K562 (cell line): ENCODE data around the gene CHRDL2. TPM values are rescaled to one million over a fixed set of nuclear protein-coding genes. Genes with fewer than 3 reads are reported as not detected.

Source experiments
- ATAC-seq: fragments of 200-7000 bp; cut with Tn5 transposase; 3 replicates; pipeline ENCODE4 v1.9.1; 2020; ENCODE audit warnings: moderate library complexity
- BruUV-seq: library from RNA; stranded (reverse); fragments of 400-500 nt; replicated peaks from 2 replicates; lab custom pipeline; 2021; lab: Mats Ljungman, UMichigan
- CTCF ChIA-PET: fragments of 300-600 bp; formaldehyde crosslinking; extraction: SDS; loops from one replicate; lab custom pipeline; 2021; ENCODE audit warnings: low intra/inter-chr PET ratio; lab: Yijun Ruan, JAX
- POLR2A ChIA-PET: fragments of 300-600, 350-650 bp; sonication (Branson Sonifier 250); formaldehyde crosslinking; extraction: SDS; loops from one replicate; lab custom pipeline; 2021; ENCODE audit warnings: antibody characterized with exemption, inconsistent platforms; lab: Yijun Ruan, JAX
- DNase-seq, 4 experiments: peaks; one replicate each; pipeline versions ENCODE4 v3.0.0 to v3.0.0-alpha.2; 2011 to 2018; ENCODE audit warnings: low spot score in 3 of 4, mixed read lengths in 3 of 4; ENCODE audit errors: extremely low read depth in 1 of 4
- FAIRE-seq: peaks from 2 replicates; lab custom pipeline; 2011; peaks lifted over from hg19 to GRCh38; lab: Jason Lieb, UNC
- H2AFZ ChIP-seq: 2 replicates; pipeline ENCODE4 v1.6.0; 2011; ENCODE audit warnings: low read depth, low read length, control low read depth, inconsistent platforms
- H3K27ac ChIP-seq: fragments of 200-600 bp; 3 replicates; pipeline ENCODE4 v1.8.0; 2011; ENCODE audit warnings: low read depth, mild to moderate bottlenecking, control low read depth, inconsistent platforms, low read length, moderate library complexity, mixed read lengths; ENCODE audit errors: extremely low read depth
- H3K27me3 ChIP-seq, 2 experiments: fragments of 300-600 bp in 1 of 2; 2 replicates in 1 of 2; 3 replicates in 1 of 2; pipeline versions ENCODE4 v1.6.0 to v1.8.0; 2011; ENCODE audit warnings: inconsistent platforms in 2 of 2, low read length in 2 of 2, mild to moderate bottlenecking in 1 of 2, mixed read lengths in 1 of 2, moderate library complexity in 1 of 2; ENCODE audit not compliant: control insufficient read depth in 2 of 2, insufficient read depth in 2 of 2
- H3K36me3 ChIP-seq: fragments of 300-600 bp; 3 replicates; pipeline ENCODE4 v1.8.0; 2011; ENCODE audit warnings: mild to moderate bottlenecking, low read length, inconsistent platforms; ENCODE audit not compliant: control insufficient read depth, insufficient read depth
- H3K4me1 ChIP-seq, 2 experiments: fragments of 200-600 bp in 1 of 2; replicated peaks in 1 of 2; 2 replicates in 1 of 2; 3 replicates in 1 of 2; pipeline versions ENCODE4 v1.5.1 to v1.8.0; 2011; ENCODE audit warnings: inconsistent platforms in 2 of 2, low read length in 2 of 2, mild to moderate bottlenecking in 1 of 2, mixed read lengths in 1 of 2, moderate library complexity in 1 of 2; ENCODE audit not compliant: control insufficient read depth in 2 of 2, insufficient read depth in 2 of 2
- H3K4me2 ChIP-seq: 2 replicates; pipeline ENCODE4 v1.6.1; 2011; ENCODE audit warnings: low read length, control low read depth, inconsistent platforms, mixed read lengths; ENCODE audit not compliant: insufficient read depth
- H3K4me3 ChIP-seq: fragments of 200-600 bp; sonication (generic), shearing (Covaris generic); 2 replicates; pipeline ENCODE4 v1.5.1; 2016; ENCODE audit warnings: control low read depth, inconsistent platforms
- H3K79me2 ChIP-seq: fragments of 200-600 bp; 3 replicates; pipeline ENCODE4 v1.8.0; 2011; ENCODE audit warnings: low read length, inconsistent platforms; ENCODE audit not compliant: control insufficient read depth, insufficient read depth
- H3K9ac ChIP-seq, 2 experiments: 2 replicates each; pipeline versions ENCODE4 v1.6.0 to v1.6.1; 2011; ENCODE audit warnings: low read depth in 2 of 2, low read length in 2 of 2, control low read depth in 1 of 2, inconsistent platforms in 1 of 2, mild to moderate bottlenecking in 1 of 2, mixed read lengths in 1 of 2; ENCODE audit not compliant: insufficient read depth in 1 of 2
- H3K9me1 ChIP-seq: one replicate; pipeline ENCODE4 v1.6.0; 2011; ENCODE audit warnings: inconsistent platforms, mild to moderate bottlenecking, low read length, moderate library complexity; ENCODE audit not compliant: control insufficient read depth, insufficient read depth
- H3K9me3 ChIP-seq: replicated peaks from 2 replicates; pipeline ENCODE4 v1.5.1; 2011; ENCODE audit warnings: low read depth, low read length, inconsistent platforms; ENCODE audit not compliant: control insufficient read depth, insufficient read depth
- H4K20me1 ChIP-seq: replicated peaks from 2 replicates; pipeline ENCODE4 v1.6.1; 2011; ENCODE audit warnings: low read length, inconsistent platforms, mixed read lengths; ENCODE audit not compliant: control insufficient read depth, insufficient read depth
- ADNP ChIP-seq: fragments of 200-800 bp; sonication (Bioruptor generic); IDR thresholded peaks from 2 replicates; pipeline ENCODE4 v1.6.1; 2016; ENCODE audit warnings: missing genetic modification characterization, missing compliant biosample characterization
- MYC ChIP-seq, 2 experiments: fragments of 250-450 bp in 1 of 2; sonication (Bioruptor Pico) in 1 of 2; IDR thresholded peaks; 2 replicates each; pipeline versions ENCODE4 v1.5.1 to v1.6.1; 2012 to 2021; ENCODE audit warnings: low read depth in 2 of 2, borderline replicate concordance in 1 of 2, improper control_type of control experiment in 1 of 2, low read length in 1 of 2, mild to moderate bottlenecking in 1 of 2, moderate library complexity in 1 of 2
- NFYB ChIP-seq: IDR thresholded peaks from 2 replicates; pipeline ENCODE4 v1.6.1; 2011; ENCODE audit warnings: mild to moderate bottlenecking, moderate library complexity; ENCODE audit not compliant: insufficient read length; ENCODE audit errors: extremely low read depth
- NUFIP1 ChIP-seq: fragments of 450-650 bp; IDR thresholded peaks from 2 replicates; pipeline ENCODE4 v1.6.1; 2018; ENCODE audit not compliant: partially characterized antibody
- SMC3 ChIP-seq: conservative IDR thresholded peaks from 2 replicates; pipeline ENCODE4 v1.6.1; 2011; ENCODE audit warnings: low read depth, low read length, improper control_type of control experiment; ENCODE audit not compliant: insufficient read depth
- TCF7 ChIP-seq: sonication (generic); IDR thresholded peaks from 2 replicates; pipeline ENCODE4 v1.6.1; 2016; ENCODE audit warnings: antibody characterized with exemption, borderline replicate concordance
- ZFPM2 ChIP-seq: fragments of 250-450 bp; sonication (Bioruptor Pico); IDR thresholded peaks from 2 replicates; pipeline ENCODE4 v1.5.1; 2022; ENCODE audit warnings: mild to moderate bottlenecking
- whole genome bisulfite sequencing: fragments of 100-300 bp; shearing (Covaris generic); methylation state at CpG from one replicate; pipeline ENCODE4 v1.1.6; 2016; ENCODE audit warnings: low coverage, mixed read lengths; ENCODE audit not compliant: insufficient coverage; ENCODE audit errors: missing lambda C conversion rate; 5-methylcytosine and 5-hydroxymethylcytosine counted together
- in situ Hi-C: fragments of 300-500 bp; cut with MboI; formaldehyde crosslinking; loops from 4 replicates; pipeline ENCODE4 v1.15.0; 2018; ENCODE audit warnings: inconsistent platforms, mixed read lengths
- intact Hi-C: fragments of 100-400 bp; cut with micrococcal nuclease; formaldehyde crosslinking; loops from 2 replicates; pipeline ENCODE4 v1.14.2; 2022
- polyA plus RNA-seq, 8 experiments: library from polyadenylated mRNA; depleted of rRNA in 4 of 8; stranded (reverse) in 5 of 8; unstranded in 3 of 8; fragments of >200 nt; fragmentation: Nextera tagmentation in 2 of 8; fragmentation: Illumina TruSeq in 1 of 8; extraction: Ambion mirVana in 2 of 8; extraction: Trizol in 1 of 8; gene quantifications; 2 replicates each; pipeline versions ENCODE4 v1.2.1 to v1.2.3, GENCODE V29; 2011 to 2014; ENCODE audit warnings: inconsistent platforms in 1 of 8, missing spikeins in 1 of 8
- total RNA-seq, 7 experiments: library from RNA; depleted of rRNA in 6 of 7; stranded (reverse); fragments of >200 nt in 6 of 7; fragmentation: Illumina TruSeq in 2 of 7; extraction: Trizol in 2 of 7; gene quantifications; 2 replicates each; pipeline versions ENCODE4 v1.2.1 to v1.2.3, GENCODE V29; 2011 to 2021; ENCODE audit warnings: low replicate concordance in 1 of 7
- TF ChIP-seq, protein P1 (sequence below): fragments of 450-650 bp; IDR thresholded peaks from 2 replicates; pipeline ENCODE4 v1.6.1; 2016; ENCODE audit warnings: missing biosample characterization, missing genetic modification characterization
- TF ChIP-seq, protein P2 (sequence below), 2 experiments: fragments of 250-450 bp in 1 of 2; fragments of 450-650 bp in 1 of 2; sonication (Bioruptor Pico) in 1 of 2; IDR thresholded peaks; 2 replicates each; pipeline versions ENCODE4 v1.6.1 to v1.8.0; 2016 to 2021; ENCODE audit warnings: mild to moderate bottlenecking in 2 of 2, moderate library complexity in 2 of 2, missing compliant biosample characterization in 1 of 2, missing genetic modification characterization in 1 of 2
- TF ChIP-seq, protein P3 (sequence below), 2 experiments: fragments of 450-650 bp in 1 of 2; IDR thresholded peaks; 2 replicates each; pipeline ENCODE4 v1.6.1; 2011 to 2017; ENCODE audit warnings: low read depth in 2 of 2, antibody characterized with exemption in 1 of 2, borderline replicate concordance in 1 of 2, low read length in 1 of 2, mild to moderate bottlenecking in 1 of 2, mixed read lengths in 1 of 2; ENCODE audit not compliant: control insufficient read depth in 1 of 2
- TF ChIP-seq, protein P4 (sequence below), 3 experiments: IDR thresholded peaks in 2 of 3; conservative IDR thresholded peaks in 1 of 3; 2 replicates each; pipeline ENCODE4 v1.5.1; 2011 to 2012; ENCODE audit warnings: low read length in 3 of 3, mild to moderate bottlenecking in 3 of 3, control low read depth in 2 of 3, improper control_type of control experiment in 1 of 3, inconsistent platforms in 1 of 3, low read depth in 1 of 3, mixed read lengths in 1 of 3, moderate library complexity in 1 of 3; ENCODE audit not compliant: insufficient read depth in 2 of 3

The CHRDL2 gene
- total and polyA plus RNA-seq, 9 of the 15 experiments (the other 6 are each of a cell fraction or from before 2014, with no cell fraction given) = not detected

DNA sequence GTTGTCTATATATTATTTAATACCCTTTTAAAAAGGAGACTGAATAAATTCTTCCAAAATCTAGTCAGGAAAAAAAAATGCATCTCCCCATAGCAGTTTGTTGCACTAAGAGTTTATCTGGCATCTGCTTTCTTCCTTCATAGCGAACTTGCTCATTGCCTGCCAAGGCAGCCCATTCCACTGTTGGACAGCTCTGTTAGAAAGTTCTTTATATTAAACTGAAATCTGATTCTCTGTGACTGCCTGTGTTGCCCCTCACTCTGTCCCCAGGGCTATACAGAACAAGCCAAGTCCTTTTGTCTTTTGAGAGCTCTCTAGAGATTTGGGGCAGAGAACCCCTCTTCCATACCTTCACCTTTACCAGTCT lies 3.3 kb upstream of the CHRDL2 start (continued):
- TF ChIP-seq, protein P1, sequence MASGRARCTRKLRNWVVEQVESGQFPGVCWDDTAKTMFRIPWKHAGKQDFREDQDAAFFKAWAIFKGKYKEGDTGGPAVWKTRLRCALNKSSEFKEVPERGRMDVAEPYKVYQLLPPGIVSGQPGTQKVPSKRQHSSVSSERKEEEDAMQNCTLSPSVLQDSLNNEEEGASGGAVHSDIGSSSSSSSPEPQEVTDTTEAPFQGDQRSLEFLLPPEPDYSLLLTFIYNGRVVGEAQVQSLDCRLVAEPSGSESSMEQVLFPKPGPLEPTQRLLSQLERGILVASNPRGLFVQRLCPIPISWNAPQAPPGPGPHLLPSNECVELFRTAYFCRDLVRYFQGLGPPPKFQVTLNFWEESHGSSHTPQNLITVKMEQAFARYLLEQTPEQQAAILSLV (tag) = no peak

DNA sequence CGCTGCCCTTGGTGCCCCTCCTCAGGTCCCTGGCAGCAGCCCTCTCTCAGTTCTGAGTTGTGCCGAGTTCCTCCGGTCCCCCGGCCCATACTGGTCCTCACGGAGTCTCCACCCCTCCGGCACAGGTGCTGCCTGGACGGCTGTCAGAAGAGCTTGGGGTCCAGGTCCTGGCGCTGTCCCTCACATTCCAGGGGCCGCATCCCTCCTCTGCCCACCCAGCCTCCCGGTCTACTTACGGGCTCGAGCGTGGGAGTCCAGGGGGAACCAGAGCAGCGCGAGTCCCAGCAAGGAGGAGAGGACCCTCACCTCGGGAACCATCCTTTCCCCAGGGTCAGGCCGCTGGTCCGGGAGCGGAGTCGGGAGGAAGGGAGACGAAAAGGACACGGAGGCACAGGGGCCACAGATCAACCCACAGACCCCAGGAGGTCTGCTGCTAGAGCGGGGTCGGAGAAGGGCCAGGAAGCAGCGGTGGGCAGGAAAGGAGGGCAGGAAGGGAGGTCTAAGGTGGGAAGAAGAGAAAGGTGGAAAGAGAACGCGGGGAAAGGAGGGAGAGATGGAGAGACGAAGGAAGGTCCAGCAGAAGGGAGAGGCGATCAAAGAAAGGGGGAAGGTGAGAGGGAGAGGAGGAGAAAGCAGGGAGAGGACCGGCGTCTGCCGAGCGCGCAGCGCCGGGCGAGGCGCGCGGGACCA lies 510 bp downstream of the CHRDL2 start:
- Histone ChIP-seq H3K27me3 (peaks cover 48 to 66% of the 10 kb centered on the region in 2 experiments), H3K4me3 (no peak overlapping the region)
- TF ChIP-seq, protein P2, sequence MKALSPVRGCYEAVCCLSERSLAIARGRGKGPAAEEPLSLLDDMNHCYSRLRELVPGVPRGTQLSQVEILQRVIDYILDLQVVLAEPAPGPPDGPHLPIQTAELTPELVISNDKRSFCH (CRISPR knock-in tag; IDR thresholded peaks at IDR 0.05) = no peak
- TF ChIP-seq, protein P2 (tag; IDR thresholded peaks at IDR 0.05) = no peak
- TF ChIP-seq, protein P3, sequence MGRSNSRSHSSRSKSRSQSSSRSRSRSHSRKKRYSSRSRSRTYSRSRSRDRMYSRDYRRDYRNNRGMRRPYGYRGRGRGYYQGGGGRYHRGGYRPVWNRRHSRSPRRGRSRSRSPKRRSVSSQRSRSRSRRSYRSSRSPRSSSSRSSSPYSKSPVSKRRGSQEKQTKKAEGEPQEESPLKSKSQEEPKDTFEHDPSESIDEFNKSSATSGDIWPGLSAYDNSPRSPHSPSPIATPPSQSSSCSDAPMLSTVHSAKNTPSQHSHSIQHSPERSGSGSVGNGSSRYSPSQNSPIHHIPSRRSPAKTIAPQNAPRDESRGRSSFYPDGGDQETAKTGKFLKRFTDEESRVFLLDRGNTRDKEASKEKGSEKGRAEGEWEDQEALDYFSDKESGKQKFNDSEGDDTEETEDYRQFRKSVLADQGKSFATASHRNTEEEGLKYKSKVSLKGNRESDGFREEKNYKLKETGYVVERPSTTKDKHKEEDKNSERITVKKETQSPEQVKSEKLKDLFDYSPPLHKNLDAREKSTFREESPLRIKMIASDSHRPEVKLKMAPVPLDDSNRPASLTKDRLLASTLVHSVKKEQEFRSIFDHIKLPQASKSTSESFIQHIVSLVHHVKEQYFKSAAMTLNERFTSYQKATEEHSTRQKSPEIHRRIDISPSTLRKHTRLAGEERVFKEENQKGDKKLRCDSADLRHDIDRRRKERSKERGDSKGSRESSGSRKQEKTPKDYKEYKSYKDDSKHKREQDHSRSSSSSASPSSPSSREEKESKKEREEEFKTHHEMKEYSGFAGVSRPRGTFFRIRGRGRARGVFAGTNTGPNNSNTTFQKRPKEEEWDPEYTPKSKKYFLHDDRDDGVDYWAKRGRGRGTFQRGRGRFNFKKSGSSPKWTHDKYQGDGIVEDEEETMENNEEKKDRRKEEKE (IDR thresholded peaks at IDR 0.05; ENCODE audit: borderline replicate concordance in 1 of 2, control insufficient read depth in 1 of 2, low read depth in 2 of 2, low read length in 1 of 2) = no peak
- no peak for TF ChIP-seq NFYB
- TF ChIP-seq ZFPM2 (CRISPR knock-in tag) = no peak
- TF ChIP-seq TCF7 = no peak
- TF ChIP-seq NUFIP1 = no peak
- TF ChIP-seq MYC (IDR thresholded peaks at IDR 0.05; ENCODE audit: low read depth, low read length) = no peak
- no peak for TF ChIP-seq MYC (CRISPR knock-in tag; IDR thresholded peaks at IDR 0.05; ENCODE audit: borderline replicate concordance, low read depth)
- no peak for TF ChIP-seq ADNP (tag)
- TF ChIP-seq, protein P4, sequence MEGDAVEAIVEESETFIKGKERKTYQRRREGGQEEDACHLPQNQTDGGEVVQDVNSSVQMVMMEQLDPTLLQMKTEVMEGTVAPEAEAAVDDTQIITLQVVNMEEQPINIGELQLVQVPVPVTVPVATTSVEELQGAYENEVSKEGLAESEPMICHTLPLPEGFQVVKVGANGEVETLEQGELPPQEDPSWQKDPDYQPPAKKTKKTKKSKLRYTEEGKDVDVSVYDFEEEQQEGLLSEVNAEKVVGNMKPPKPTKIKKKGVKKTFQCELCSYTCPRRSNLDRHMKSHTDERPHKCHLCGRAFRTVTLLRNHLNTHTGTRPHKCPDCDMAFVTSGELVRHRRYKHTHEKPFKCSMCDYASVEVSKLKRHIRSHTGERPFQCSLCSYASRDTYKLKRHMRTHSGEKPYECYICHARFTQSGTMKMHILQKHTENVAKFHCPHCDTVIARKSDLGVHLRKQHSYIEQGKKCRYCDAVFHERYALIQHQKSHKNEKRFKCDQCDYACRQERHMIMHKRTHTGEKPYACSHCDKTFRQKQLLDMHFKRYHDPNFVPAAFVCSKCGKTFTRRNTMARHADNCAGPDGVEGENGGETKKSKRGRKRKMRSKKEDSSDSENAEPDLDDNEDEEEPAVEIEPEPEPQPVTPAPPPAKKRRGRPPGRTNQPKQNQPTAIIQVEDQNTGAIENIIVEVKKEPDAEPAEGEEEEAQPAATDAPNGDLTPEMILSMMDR (IDR thresholded peaks at IDR 0.05 in 2 of 3, conservative IDR thresholded peaks at IDR 0.05 in 1 of 3; ENCODE audit: insufficient read depth in 2 of 3, low read depth in 1 of 3, low read length in 3 of 3) = no peak
- no peak for TF ChIP-seq SMC3

More for the DNA sequence above, 510 bp downstream of the CHRDL2 start:
- no peak for FAIRE-seq
- intact Hi-C loops = loop anchor here (10.0 kb wide), 1 partner anchor 276 kb away; no protein-coding TSS in a partner anchor
- no peak overlapping the region for H3K9ac ChIP-seq
- peaks cover 0 to 10% of the 10 kb centered on the region in 2 experiments; a peak in 1 of 5 replicates for H3K4me1 ChIP-seq
- DNase-seq = no peak
- peaks cover 4% of the 10 kb centered on the region for H4K20me1 ChIP-seq
- BruUV-seq = no TSS peak
- ChIA-PET POLR2A (no interaction called here), CTCF (no interaction called here)
- no peaks in the 10 kb centered on the region for H3K79me2 ChIP-seq
- no peak overlapping the region for H2AFZ ChIP-seq
- no peaks in the 10 kb centered on the region for H3K36me3 ChIP-seq
- no peaks in the 10 kb centered on the region for H3K9me1 ChIP-seq
- WGBS = 9% methylated on average over 16 of the region's 40 CpGs
- no peak overlapping the region for H3K27ac ChIP-seq
- H3K4me2 ChIP-seq = no peak overlapping the region
- in situ Hi-C loops = no loop called here
- no peak for ATAC-seq
- no peaks in the 10 kb centered on the region; the same call in 1 of the 2 replicates for H3K9me3 ChIP-seq
